ENCODE data around the gene NMRK2.
A peak's percentile ranks its signal among the peaks of the same experiment; 100 is the strongest.
"Not testable (repeated sequence)": the region's sequence is repeated elsewhere in the genome, so short reads cannot be mapped to it uniquely, and the experiment has no call there.

The NMRK2 gene

GRCh38 chr19:3932931-3933810 is at the start of gene NMRK2:
NMRK2 (plus strand) TSS chr19:3933069; CDS start chr19:3933672, 603 bp downstream.
- DNase-seq, result no peak

- no peak for DNase-seq
Observed at GRCh38 chr19:3890591-3890990, 42.3 kb upstream of the NMRK2 start.

DNA sequence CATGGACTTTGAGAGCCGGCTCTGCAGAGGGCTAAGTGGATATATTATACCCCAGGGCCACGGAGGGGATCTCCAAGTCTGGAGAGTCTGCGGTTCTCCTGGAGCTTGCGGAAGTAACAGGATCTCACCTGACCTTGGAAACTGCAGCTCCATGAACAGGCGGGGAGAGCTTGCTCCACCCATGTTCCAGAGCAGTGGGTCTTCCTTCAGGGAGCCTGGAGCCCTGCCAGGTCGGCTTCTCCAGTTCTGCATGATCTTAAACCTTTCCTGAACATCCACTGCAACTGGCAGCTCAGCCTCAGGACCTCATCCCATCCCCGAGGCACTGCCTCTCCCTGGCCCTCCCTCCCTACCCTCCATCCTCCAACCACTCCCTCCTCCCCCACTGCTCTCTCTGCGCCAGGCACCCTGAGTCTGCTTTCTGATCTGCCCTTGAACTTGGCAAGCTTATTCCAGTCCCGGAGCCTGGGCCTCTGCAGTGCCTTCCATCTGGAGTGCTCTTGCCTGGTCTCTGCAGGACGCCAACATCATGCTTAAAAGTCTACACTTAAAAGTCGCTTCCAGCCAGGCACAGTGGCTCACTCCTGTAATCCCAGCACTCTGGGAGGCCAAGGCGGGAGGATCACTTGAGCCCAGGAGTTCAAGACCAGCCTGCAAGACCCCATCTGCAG is 39.2 kb upstream of the NMRK2 start:
- no peak for DNase-seq

DNA sequence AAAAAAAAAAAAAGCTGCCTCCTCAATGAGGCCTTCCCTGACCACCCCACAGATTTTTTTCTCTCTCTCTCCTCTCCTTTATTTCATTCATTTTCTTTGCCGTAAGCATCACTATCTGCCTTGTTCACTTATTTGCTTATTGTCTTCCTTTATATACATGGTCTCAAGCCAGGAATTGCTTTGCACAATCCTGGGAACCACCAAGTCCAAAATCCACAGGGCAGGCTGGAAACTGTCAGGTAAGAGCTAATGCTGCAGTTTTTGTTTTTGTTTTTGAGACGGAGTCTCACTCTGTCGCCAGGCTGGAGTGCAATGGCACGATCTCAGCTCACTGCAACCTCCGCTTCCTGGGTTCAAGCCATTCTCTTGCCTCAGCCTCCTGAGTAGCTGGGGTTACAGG is 37.9 kb upstream of the NMRK2 start:
- DNase-seq, result not testable (repeated sequence)

DNA sequence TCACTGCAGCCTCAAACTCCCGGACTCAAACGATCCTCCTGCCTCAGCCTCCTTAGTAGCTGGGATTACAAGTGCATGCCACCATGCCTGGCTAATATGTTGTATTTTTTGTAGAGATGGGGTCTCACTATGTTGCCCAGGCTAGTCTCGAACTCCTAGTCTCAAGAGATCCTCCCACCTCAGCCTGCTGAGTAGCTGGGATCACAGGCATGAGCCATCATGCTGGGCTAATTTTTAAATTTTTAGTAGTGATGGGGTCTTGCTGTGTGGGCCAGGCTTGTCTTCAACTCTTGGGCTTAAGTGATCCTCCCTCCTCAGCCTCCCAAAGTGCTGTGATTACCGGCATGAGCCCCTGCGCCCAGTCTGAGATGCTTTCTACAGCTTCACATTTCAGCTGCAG is 37.1 kb upstream of the NMRK2 start:
- DNase-seq, result no peak

DNA sequence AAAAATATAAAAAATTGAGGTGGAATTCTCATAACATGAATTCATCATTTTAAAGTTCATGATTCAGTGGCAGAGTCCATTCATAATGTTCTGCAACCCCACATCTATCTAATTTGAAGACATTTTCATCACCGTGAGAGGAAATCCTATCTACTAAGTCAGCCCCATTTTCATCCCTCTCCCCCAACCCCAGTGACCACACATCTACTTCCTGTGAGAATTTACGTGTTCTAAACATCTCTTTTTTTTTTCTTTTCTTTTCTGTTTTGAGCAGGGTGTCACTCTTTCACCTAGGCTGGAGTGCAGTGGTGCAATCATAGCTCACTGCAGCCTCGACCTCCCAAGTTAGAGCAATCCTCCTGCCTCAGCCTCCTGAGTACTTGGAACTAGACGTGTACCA is 34.9 kb upstream of the NMRK2 start:
- peak; percentile 12 for DNase-seq

DNA sequence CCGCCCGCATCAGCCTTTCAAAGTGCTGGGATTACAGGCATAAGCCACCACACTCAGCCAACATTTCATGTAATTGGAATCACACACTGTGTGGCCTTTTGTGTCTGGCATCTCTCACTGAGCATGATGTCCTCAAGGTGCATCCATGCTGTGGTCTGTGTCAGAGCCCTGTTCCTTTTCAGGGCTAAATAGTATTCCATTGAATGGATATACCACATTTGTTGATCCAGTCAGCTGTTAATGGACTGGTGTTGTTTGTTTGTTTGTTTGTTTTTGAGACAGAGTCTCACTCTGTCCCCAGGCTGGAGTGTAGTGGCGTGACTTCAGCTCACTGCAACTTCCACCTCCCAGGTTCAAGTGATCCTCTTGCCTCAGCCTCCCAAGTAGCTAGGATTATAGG is 34.4 kb upstream of the NMRK2 start:
- no peak for DNase-seq

DNA sequence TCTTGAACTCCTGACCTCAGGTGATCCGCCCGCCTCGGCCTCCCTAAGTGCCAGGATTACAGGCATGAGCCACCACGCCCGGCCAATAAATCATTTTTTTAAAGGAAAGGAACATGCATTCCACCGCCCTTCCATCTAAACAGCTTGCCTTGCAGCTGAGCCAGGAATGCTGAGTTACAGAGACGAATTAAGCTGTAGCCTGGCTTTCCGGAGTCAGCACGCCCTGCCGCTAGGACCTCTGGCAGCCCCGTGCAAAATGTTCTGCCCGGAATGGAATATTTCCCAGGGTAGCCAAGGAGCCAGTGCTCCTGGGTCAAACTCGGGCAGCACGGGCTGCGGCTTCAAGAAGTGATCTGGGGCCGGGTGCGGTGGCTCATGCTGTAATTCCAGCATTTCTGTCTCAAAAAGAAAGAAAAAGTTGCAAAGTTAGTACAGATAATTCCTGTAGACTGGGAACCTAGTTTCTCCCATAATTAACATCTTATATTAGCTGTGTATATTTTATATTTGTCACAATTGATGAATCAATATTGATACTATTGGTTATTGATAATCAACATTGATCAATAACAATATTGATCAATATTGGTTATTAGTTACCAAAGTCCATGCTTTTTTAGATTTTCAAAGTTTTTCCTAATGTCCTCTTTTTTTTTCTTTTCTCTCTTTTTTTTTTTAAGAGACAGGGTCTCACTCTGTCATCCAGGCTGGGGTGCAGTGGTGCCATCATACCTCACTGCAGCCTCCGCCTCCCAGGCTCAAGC is 33.2 kb upstream of the NMRK2 start:
- DNase-seq, result no peak

- no peak for DNase-seq
Observed at GRCh38 chr19:3902317-3902973, 30.4 kb upstream of the NMRK2 start.

DNA sequence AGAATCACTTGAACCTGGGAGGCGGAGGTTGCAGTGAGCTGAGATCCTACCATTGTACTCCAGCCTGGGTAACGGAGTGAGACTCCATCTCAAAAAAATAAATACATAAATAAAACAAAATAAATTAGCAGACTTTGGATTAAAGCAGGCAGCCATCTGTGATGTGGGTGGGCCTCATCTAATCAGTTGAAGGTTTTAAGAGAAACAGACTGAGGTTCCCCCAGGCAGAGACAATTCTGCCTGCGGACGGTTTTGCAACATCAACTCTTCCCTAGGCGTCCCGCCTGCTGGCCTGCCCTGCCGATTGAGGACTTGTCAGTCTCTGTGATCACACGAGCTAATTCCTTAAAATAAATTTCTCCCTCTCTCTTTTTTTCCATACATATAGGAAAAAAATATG is 28.6 kb upstream of the NMRK2 start:
- DNase-seq, result no peak

DNA sequence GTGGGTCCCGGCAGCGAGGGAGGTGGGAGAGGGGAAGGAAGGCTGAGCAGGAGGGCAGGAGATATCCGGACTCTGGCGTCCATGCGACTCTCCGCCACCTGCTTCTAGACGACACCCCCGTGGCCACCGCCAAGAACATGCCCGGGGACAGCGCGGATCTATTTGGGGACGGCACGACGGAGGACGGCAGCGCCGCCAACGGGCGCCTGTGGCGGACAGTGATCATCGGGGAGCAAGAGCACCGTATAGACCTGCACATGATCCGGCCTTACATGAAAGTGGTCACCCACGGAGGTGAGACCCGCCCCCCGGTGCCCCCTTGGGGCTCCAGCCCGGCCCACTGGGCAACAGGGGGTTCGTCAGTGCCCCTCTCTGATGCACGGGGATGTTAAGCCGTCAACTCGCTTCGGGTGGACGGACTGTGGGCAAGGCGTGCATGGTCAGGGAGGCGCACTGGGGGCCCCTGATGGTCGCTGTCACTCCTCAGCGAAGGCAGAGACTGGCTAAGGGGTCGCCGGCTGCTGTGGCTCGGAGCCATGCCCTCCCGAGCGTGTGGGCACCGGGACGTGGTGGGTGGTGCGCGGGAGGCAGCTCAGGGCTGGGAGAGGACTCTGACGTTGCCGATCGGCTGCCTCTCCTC is 25.1 kb upstream of the NMRK2 start:
- DNase-seq, result no peak

- DNase-seq, result no peak
Observed at GRCh38 chr19:3908266-3909054, 24.4 kb upstream of the NMRK2 start.

GRCh38 chr19:3910105-3910504 is 22.8 kb upstream of the NMRK2 start:
- DNase-seq, result no peak

DNA sequence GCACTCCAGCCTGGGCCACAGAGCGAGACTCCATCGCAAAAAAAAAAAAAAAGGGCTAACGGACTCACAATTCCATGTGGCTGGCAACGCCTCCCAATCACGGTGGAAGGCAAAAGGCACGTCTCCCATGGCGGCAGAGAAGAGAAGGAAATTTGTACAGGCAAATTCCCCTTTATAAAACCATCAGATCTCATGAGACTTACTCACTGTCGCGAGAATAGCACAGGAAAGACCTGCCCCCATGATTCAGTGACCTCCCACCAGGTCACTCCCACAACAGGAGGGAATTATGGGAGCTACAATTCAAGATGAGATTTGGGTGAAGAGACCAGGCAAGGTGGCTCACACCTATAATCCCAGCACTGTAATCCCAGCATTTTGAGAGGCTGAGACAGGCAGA is 18.7 kb upstream of the NMRK2 start:
- no peak for DNase-seq

- no peak for DNase-seq
Observed at GRCh38 chr19:3916033-3916432, 16.8 kb upstream of the NMRK2 start.

GRCh38 chr19:3919793-3920192 is 13.1 kb upstream of the NMRK2 start:
- no peak for DNase-seq

DNA sequence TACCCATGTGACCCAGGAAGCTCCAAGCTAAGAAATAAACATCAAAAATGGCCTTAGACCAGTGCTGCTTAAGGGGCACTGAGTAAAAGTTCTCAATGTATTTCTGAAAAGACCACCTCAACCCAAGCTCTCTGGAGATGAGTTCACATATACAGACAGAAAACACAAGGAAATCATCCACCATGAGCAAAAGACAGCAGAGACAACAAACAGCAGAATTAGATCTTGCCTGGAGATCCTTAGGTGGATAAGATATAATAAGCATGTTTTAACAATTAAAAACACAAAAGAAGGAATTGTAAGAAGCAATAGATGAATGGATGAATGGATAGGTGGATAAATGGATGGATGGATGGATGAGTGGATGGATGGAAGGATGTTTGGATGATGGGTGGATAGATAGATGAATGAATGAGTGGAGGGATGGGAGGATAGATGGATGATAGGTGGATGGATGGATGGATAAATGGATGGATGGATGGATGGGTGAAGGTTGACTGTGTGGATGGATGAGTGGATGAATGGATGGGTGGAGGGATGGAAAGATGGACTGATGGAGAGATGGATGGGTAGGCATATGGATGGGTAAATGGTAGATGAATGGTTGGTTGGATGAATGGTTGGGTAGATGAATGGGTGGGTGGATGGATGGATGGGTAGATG is 9.6 kb upstream of the NMRK2 start:
- no peak for DNase-seq

DNA sequence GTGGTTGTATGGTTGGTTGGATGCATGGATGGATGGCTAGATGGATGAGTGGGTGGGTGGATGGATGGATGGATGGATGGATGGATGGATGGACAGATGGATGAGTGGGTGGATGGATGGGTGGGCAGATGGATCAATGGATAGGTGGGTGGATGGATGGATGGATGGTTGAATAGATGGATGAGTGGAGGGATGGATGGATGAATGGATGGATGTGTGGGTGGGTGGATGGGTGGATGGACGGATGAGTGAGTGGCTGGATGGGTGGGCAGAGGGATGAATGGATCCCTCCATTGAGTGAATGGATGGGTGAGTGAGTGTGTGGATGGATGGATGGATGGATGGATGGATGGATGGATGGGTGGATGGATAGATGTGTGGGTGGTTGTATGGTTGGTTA is 9.0 kb upstream of the NMRK2 start:
- no peak for DNase-seq

DNA sequence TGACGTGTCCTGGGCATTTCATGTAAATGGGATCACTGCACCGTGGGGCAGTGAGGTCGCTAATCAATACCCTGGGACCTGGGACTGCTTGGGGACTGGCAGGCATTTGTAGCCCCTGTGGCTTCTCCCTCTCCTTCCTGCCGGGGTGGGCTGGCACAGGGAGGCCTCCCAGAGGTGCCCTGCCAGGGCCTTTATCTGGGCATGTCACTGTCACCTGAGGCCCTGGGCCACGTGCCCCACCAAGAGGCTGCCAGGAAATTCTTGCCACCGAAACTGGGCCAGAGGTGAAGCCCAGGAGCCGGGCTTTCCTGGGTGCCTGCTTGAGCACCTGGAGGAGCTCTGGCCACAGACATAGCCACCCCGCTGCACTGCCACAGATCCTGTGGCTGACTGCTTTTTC is 1.8 kb upstream of the NMRK2 start:
- DNase-seq, result no peak

GRCh38 chr19:3936506-3937442 is 3.9 kb downstream of the NMRK2 start:
- DNase-seq, result no peak
